Measurements from ENCODE around the gene B3GALNT2. TPM values are rescaled to one million over a fixed set of nuclear protein-coding genes. Genes with fewer than 3 reads are reported as not detected.

Gene B3GALNT2
- total and polyA plus RNA-seq, 2 donors from 2014 or later, result 2.0 to 14.4 TPM

- DNase-seq, result peak in 1 of 5 donors; percentile 51
- intact Hi-C loops (cut with DNase I), result no loop called here
- no peak for FAIRE-seq
Measured at GRCh38 chr1:235533476-235534168, 29.4 kb upstream of the B3GALNT2 start.

GRCh38 chr1:235532360-235532759 lies 28.1 kb upstream of the B3GALNT2 start:
- FAIRE-seq, result no peak
- TF ChIP-seq CTCF (IDR thresholded peaks at IDR 0.05; ENCODE audit: borderline replicate concordance, extremely low read depth, insufficient read depth), result no peak
- intact Hi-C loops (cut with DNase I), result no loop called here

More at GRCh38 chr1:235533476-235534168, 29.4 kb upstream of the B3GALNT2 start:
- H3K36me3 ChIP-seq (ENCODE audit: control insufficient read depth in 2 of 3, insufficient read depth in 3 of 3, low read length in 3 of 3), result no peaks in the 10 kb centered on the region
- no peak for TF ChIP-seq CTCF (IDR thresholded peaks at IDR 0.05; ENCODE audit: borderline replicate concordance, extremely low read depth, insufficient read depth)
- H3K4me3 ChIP-seq (ENCODE audit: low read length in 3 of 3), result no peak overlapping the region
- no peak overlapping the region for H3K9ac ChIP-seq (ENCODE audit: low read length in 3 of 3)
- H3K9me3 ChIP-seq (ENCODE audit: control insufficient read depth in 2 of 3, insufficient read depth in 1 of 3, low read length in 3 of 3), result no peaks in the 10 kb centered on the region
- H3K27ac ChIP-seq (ENCODE audit: low read depth in 2 of 2, low read length in 2 of 2), result no peak overlapping the region
- H3K4me1 ChIP-seq (ENCODE audit: control insufficient read depth in 2 of 3, insufficient read depth in 2 of 3, low read depth in 1 of 3, low read length in 3 of 3), result no peaks in the 10 kb centered on the region
- no peaks in the 10 kb centered on the region for H3K27me3 ChIP-seq (ENCODE audit: control insufficient read depth, insufficient read depth, low read length)

GRCh38 chr1:235527196-235527814 lies 23.1 kb upstream of the B3GALNT2 start:
- no peak overlapping the region for H3K27ac ChIP-seq (ENCODE audit: low read depth in 2 of 2, low read length in 2 of 2)
- no peaks in the 10 kb centered on the region for H3K27me3 ChIP-seq (ENCODE audit: control insufficient read depth, insufficient read depth, low read length)
- no peak for FAIRE-seq
- no peaks in the 10 kb centered on the region for H3K9me3 ChIP-seq (ENCODE audit: control insufficient read depth in 2 of 3, insufficient read depth in 1 of 3, low read length in 3 of 3)
- TF ChIP-seq CTCF (IDR thresholded peaks at IDR 0.05; ENCODE audit: borderline replicate concordance, extremely low read depth, insufficient read depth), result no peak
- intact Hi-C loops (cut with DNase I), result no loop called here
- no peak overlapping the region for H3K9ac ChIP-seq (ENCODE audit: low read length in 3 of 3)
- DNase-seq, result no peak
- no peaks in the 10 kb centered on the region for H3K36me3 ChIP-seq (ENCODE audit: control insufficient read depth in 2 of 3, insufficient read depth in 3 of 3, low read length in 3 of 3)
- no peak overlapping the region for H3K4me3 ChIP-seq (ENCODE audit: low read length in 3 of 3)
- no peaks in the 10 kb centered on the region for H3K4me1 ChIP-seq (ENCODE audit: control insufficient read depth in 2 of 3, insufficient read depth in 2 of 3, low read depth in 1 of 3, low read length in 3 of 3)

More at GRCh38 chr1:235532360-235532759, 28.1 kb upstream of the B3GALNT2 start:
- Histone ChIP-seq H3K4me1 (ENCODE audit: control insufficient read depth in 2 of 3, insufficient read depth in 2 of 3, low read depth in 1 of 3, low read length in 3 of 3) (no peaks in the 10 kb centered on the region), H3K9me3 (ENCODE audit: control insufficient read depth in 2 of 3, insufficient read depth in 1 of 3, low read length in 3 of 3) (no peaks in the 10 kb centered on the region), H3K4me3 (ENCODE audit: low read length in 3 of 3) (no peak overlapping the region), H3K36me3 (ENCODE audit: control insufficient read depth in 2 of 3, insufficient read depth in 3 of 3, low read length in 3 of 3) (no peaks in the 10 kb centered on the region), H3K27ac (ENCODE audit: low read depth in 2 of 2, low read length in 2 of 2) (no peak overlapping the region), H3K9ac (ENCODE audit: low read length in 3 of 3) (no peak overlapping the region), H3K27me3 (ENCODE audit: control insufficient read depth, insufficient read depth, low read length) (no peaks in the 10 kb centered on the region)
- no peak for DNase-seq

Measured in kidney (tissue), 14 donors.